Panc1 (cell line): ENCODE measurements around the gene MRTFA.

Experiments
- CTCF ChIP-seq: fragments of 450-650 bp; IDR thresholded peaks from 2 replicates; pipeline ENCODE4 v1.5.1; 2017; ENCODE audit warnings: mild to moderate bottlenecking
- POLR2AphosphoS5 ChIP-seq: IDR thresholded peaks from 2 replicates; pipeline ENCODE4 v1.6.1; 2012; ENCODE audit warnings: mild to moderate bottlenecking, low read depth, low read length, moderate library complexity
- REST ChIP-seq, 2 experiments: IDR thresholded peaks; 2 replicates each; pipeline ENCODE4 v1.6.1; 2011 to 2012; ENCODE audit warnings: low read depth in 2 of 2, control low read depth in 1 of 2, low read length in 1 of 2, mild to moderate bottlenecking in 1 of 2, moderate library complexity in 1 of 2; ENCODE audit not compliant: insufficient read depth in 1 of 2
- SIN3A ChIP-seq: IDR thresholded peaks from 2 replicates; pipeline ENCODE4 v1.6.1; 2012; ENCODE audit warnings: low read depth, mild to moderate bottlenecking, low read length, moderate library complexity, borderline replicate concordance; ENCODE audit not compliant: insufficient read depth
- TCF7L2 ChIP-seq: IDR thresholded peaks from 2 replicates; pipeline ENCODE4 v1.6.1; 2011; ENCODE audit warnings: mild to moderate bottlenecking, low read depth, low read length, inconsistent platforms

GRCh38 chr22:40648386-40648785, 11.9 kb upstream of the MRTFA start:
- no peak for TF ChIP-seq CTCF
- TF ChIP-seq POLR2AphosphoS5 = no peak
- no peak for TF ChIP-seq REST (IDR thresholded peaks at IDR 0.05; ENCODE audit: insufficient read depth in 1 of 2, low read depth in 2 of 2, low read length in 1 of 2)
- TF ChIP-seq TCF7L2 = no peak
- TF ChIP-seq SIN3A = no peak
